Measurements from ENCODE around the gene ATG7.
"Not testable (repeated sequence)": the region's sequence is repeated elsewhere in the genome, so short reads cannot be mapped to it uniquely, and the experiment has no call there.

The ATG7 gene

GRCh38 chr3:11593318-11594034 lies 321.3 kb downstream of the ATG7 start:
- DNase-seq (ENCODE audit: low read depth), result no peak

- not testable (repeated sequence) for DNase-seq (ENCODE audit: low read depth)
Measured at GRCh38 chr3:11595024-11595423, 322.8 kb downstream of the ATG7 start.

GRCh38 chr3:11596387-11596786 lies 324.2 kb downstream of the ATG7 start:
- no peak for DNase-seq (ENCODE audit: low read depth)

- no peak for DNase-seq (ENCODE audit: low read depth)
Measured at GRCh38 chr3:11600501-11601282, 328.5 kb downstream of the ATG7 start.

- DNase-seq (ENCODE audit: low read depth), result no peak
Measured at GRCh38 chr3:11601446-11602238, 329.4 kb downstream of the ATG7 start.

GRCh38 chr3:11602239-11602840 lies 330.1 kb downstream of the ATG7 start:
- DNase-seq (ENCODE audit: low read depth), result no peak

- DNase-seq (ENCODE audit: low read depth), result no peak
Measured at GRCh38 chr3:11602886-11603527, 330.8 kb downstream of the ATG7 start.

GRCh38 chr3:11603628-11604027 lies 331.4 kb downstream of the ATG7 start:
- DNase-seq (ENCODE audit: low read depth), result no peak

GRCh38 chr3:11604139-11604892 lies 332.1 kb downstream of the ATG7 start:
- no peak for DNase-seq (ENCODE audit: low read depth)

- DNase-seq (ENCODE audit: low read depth), result no peak
Measured at GRCh38 chr3:11605398-11605797, 333.2 kb downstream of the ATG7 start.

- no peak for DNase-seq (ENCODE audit: low read depth)
Measured at GRCh38 chr3:11606090-11606784, 334.0 kb downstream of the ATG7 start.

GRCh38 chr3:11606865-11607440 lies 334.8 kb downstream of the ATG7 start:
- DNase-seq (ENCODE audit: low read depth), result no peak

Data from activated T-cell treated with anti-CD3 and anti-CD28 coated beads for 24 hours (primary cell).